NOMO-1 (cell line): ENCODE results near the gene ZBTB38.

Experiments used
- DNase-seq, 2 experiments: peaks; one replicate each; lab custom pipeline; 2025; ENCODE audit not compliant: unreplicated experiment in 2 of 2; lab: John Stamatoyannopoulos, UW

ZBTB38 gene

DNA sequence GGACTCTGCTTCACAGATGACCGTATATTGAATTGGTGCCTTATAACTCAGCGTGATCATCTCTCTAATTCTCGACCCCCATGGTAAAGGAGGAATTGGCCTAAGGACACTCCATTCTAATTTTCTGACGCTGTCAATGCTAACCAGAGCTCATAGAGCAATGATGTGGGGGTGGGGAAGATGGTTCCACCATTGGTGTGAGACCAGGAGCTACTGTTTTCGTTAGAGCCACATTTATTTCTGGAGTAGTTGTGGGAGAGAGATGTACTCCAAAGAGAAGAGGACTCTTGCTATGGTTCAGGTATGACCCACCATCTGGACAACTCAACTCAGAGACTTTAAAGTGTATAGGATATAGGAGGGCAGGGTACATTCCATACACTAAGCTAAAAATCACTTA is 16.3 kb downstream of the ZBTB38 start:
- DNase-seq: no peak

DNA sequence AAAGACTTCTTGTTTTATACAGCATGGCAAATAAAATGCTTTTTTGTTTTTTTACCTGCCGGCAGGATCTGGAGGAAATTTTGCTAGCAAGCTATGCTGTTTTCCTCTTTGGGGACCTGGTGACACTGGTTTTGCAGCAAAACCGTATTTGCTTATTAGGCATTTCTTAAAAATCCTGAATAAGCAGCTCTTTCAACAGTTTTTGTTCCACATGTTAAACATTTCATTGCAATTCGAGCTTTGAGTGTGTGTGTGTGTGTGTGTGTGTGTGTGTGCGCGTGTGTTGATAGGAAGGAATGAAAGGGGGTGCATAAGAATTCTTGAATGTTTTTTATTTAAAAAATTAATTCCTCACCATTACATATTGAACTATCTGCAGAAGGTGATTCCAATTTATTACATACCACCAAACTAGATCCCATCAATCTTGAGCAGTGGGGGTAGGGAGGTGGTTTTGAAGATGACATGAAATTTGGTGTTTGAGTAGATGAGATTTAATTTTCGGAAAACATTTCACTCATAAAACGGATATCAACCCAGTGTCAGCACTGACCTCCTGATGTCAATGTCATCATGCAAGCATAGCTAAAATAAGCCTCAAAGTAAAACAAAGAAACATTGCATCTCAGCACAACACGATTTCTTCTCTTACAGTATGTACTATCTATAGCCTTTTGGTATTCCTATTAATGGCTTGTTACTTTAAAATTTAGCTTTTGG is 17.3 kb downstream of the ZBTB38 start:
- no peak for DNase-seq

DNA sequence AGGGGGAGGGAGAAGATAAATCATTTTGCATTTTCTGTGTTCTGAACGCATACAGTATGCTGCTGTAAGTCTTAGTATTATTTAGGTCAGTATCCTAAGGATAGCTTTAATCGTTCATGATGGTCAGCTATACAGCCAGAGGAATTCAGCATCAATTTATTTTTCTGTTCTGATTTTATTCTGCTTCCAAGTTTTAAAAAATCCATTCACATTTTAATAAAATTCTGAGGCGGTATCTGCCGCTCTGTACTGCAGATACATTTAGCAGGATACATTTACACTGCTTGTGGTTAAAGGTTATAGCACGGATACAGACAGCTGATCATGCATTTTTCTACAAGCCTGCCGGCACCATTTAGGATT is 17.8 kb downstream of the ZBTB38 start:
- no peak for DNase-seq

DNA sequence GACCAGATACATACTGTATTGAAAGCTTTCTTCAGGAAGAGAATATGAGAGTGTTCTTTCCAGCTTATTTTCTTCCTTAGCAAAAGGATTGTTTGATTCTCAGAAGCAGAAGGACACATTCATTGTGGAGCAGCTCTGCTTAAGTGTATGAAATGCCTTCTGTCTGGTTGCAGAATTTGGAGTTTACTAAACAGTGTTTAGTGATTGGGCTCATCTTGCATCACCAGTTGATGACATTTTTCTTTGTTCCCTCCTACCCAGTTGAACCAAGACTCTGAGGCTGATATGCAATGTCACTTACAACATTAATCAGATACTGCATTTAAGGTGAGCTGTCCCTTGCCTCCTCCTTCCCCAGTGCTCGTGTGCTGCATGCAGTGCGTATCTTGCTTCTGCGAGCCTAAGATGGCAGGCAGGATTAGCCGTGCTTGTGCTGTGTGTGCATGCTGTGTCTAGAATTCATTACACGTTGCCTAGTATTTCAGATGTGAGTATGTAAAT is 18.4 kb downstream of the ZBTB38 start:
- DNase-seq: no peak

DNA sequence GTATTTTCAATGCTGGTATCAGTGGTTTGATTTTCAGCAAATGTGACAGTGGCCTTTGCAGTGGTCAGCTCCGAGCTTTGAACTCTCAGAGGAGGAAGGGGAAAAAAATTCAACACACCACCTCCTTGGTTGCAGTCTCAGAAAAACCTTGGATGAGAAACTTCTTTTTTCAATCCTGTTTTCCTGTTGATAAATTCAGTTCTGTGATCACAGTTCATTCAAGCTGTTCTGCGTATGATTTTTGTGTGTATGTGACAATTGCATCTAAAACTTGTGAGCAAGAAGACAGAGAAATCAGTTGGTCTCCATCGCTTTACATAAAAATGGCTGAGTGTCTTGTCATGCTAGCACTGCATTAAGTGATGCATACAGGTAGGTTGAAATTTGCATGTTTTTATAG is 19.2 kb downstream of the ZBTB38 start:
- DNase-seq: no peak

DNA sequence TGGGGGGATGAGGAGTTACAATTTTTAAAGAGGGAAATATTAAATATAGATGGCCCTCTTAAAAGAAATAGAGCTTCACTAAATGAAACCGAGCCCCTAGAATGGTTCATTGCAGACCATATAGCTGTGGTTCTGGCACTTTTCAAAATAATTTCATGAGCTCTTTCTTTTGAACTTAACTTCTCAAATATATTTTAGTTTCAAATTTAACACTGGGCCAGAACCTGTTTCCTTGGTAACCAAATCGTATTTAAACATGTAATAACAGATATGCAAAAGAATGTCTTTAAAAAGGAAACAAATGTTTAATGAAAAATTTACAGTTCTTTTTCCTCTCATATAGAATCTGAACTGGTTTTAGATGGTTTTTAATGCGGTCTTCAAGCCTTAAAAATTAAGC is 20.1 kb downstream of the ZBTB38 start:
- DNase-seq: no peak

DNA sequence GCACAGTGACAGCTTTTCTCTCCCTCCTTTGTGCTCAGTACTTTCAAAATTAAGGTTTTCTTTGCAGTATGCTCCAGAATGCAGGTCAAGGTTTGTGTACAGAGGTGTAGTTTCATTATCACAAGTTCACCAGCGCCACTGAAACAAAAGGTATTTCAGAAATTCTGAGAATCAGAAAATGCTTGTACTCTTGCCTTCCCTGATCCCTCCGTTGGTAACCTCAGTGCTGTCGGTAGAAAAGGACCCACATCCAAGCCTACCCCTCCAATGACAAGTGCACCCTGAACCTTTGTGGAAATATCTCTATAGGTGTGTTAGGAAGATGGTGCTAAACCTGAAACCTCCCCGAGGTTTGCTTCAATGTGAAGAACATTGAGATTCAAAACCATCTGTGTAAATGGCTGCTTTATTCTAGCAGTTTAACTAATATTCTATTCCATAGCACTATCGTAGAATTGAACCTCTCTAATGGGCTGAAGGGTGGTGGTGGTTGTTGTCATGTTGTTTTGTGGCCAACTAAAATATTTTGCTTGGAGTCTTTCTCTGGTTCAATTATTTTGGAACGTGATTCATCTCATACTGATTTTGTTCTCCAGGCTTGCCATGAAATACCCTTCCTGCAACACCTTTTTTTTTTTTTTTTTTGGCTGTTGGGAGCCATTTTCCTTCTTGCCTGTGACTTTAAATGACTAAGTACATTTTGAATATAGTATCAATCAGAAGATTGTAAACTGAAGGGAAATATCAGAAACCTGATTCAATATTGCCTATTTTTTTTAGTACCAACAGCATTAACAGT is 20.7 kb downstream of the ZBTB38 start:
- no peak for DNase-seq

DNA sequence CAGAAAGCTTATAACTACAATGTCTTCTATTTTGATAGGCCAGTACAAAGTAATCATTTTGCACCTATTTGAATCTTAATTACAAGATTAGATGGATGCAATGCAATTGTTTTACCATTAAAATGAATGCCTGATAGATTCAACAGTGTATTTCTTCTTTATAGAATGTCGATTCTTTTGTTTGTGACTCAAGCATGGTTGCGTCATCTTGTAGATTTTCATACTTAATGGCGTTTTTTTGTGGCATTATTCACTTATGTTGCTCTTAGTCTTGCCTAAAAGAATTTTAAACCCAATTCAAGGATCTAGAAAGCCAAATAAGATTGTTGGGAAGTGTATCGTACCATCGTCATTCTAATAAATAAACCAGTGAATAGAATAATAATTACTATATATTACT is 21.4 kb downstream of the ZBTB38 start:
- DNase-seq: no peak

DNA sequence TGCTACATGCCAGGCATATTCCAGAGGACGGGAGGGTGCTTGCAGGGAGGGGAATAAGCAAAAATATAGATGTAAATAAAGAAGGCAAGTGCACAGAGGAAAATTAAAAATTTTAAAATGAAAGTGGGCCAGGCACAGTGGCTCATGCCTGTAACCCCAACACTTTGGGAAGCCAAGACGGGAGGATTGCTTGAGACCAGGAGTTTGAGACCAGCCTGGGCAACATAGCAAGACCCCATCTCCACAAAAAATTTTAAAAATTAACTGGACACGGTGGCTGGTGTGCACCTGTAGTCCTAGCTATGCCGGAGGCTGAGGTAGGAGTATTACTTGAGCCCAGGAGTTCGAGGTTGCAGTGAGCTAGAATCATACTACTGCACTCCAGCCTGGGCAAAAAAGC is 22.4 kb downstream of the ZBTB38 start:
- DNase-seq: no peak

DNA sequence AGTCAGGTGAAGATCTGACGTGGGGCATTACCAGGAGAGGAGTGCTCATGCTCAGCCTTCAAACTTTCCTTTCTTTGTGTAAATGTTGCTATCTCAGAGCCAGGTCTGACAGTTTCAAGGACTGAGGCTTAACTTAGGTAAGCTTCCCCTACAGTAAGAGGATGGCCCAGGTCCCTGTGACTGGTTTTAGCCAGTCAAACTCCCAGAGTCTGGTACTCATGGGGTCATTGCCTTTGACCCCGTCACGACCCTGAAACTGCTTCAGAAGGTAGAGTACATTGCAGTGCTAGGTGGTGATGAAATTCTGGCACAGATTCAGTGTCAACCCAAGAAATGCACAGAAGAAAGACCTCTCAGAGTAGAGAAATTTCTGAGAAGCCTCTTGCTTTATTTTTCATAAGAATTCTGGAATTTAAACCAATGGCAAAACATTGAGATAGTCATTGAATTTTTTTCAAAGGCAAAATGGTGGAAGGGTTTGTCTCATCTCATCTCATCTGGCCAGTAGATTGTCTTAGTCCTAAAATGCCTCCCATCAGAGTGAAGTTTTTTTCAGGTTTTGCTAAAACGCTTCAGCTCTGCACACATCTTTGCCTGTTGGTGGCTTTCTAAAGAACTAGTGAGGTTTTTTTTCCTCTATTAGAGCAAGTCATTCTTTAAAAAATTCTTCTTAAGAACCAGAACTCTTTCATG is 23.1 kb downstream of the ZBTB38 start:
- DNase-seq: no peak

DNA sequence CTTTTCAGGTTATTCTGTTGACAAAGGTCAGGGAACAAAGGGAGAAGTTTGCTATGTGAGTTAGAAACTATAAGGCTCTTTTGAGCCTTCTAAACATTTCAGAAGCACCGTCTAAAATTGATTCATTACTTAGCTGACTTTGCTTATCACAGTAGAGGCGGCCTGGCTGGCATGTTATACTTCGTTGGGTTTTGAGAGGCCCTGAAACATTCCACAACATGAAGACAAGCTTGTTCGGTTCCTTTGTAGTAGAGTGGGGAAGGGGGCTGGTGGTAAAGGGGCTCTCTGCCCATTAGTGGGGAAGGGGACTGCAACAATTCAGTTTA is 23.6 kb downstream of the ZBTB38 start:
- no peak for DNase-seq

DNA sequence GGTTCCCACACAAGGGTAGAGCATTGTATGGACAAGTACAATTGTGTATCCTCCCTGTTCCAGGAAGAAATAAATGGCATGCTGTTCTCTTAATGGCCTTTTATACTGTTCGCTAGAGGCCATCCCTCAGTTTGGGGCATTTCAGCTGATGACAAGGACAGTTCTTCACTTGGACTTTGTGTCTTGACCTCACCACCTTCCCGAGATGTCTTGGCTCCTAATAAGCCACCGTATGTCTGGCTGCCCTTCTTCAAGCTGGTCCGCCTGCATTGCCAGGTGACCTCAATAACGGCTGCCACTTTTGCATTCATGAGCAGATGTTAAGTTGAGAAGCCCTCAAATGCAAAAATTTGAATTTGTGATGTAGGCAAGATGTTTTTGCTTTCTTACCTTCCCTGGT is 24.1 kb downstream of the ZBTB38 start:
- no peak for DNase-seq

DNA sequence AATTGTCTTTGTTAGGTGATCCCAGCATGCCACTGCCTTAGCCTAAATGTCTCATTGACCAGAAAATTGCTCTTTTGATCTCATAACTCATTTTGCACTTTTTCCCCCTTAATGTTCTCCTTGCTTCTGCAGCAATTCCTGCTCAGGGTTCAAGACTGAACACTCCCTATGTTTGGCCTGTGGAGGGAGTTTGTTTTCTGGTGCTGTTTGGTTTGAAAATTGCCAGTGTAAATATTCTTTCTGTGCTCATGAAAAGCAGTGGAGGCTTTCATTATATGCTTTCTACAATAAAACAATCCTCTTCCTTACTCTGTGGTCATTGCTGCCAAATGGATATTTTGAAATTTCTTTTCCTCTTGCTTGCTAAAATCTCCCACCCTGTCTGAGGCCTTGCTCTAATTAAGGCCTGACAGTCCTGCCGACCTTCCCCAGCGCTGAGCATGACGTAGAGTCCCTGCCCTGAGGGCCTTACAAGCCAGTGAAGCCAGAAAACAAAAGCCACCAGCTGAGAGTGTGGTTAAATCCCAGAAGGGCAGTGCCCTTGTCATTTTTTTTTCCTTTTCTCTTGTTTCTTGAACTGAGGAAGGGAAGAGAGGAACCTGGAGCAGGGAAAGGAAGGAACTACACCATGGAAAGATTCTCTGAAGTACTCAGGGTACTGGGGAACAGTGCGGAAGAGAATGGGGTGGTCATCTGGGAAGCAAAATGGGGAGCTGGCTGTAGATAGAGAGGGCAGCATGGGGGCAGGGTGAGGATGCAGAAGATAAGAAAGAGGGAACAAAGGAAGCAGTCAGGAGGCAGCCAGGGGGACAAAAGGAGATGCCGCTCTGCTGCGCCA is 24.8 kb downstream of the ZBTB38 start:
- no peak for DNase-seq

DNA sequence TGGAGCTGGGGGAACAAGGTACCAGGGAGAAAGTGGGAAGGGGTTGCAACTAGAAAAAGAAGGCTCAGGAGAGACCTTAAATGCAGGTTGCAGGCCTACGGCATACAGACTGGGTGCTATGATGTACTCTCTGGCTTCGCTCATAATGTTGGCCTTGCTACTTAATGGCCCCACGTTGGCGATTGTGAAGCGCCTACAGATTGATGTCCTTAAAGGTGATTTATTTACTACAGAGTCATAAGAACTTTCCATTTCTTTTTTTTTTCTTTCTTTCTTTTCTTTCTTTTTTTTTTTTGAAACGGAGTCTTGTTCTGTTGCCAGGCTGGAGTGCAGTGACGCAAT is 25.4 kb downstream of the ZBTB38 start:
- no peak for DNase-seq

DNA sequence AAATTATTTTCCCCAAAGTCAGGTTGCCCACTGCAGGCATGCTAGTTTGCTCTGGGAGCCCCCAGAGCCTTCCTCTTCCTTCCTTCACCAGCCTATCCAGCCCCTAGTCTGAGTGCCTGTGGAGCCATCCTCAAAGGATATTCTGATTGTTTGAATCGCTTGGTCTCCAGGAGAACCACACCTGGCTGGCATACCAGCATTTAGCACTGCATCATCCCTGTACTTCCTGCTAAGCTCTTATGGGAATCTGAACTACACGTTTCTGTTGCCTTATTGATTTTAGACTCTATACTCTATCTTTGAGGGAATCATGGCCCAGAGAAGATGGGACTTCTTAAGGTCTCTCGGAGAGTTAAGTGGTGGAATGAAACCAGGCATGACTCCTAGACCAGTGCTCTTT is 26.3 kb downstream of the ZBTB38 start:
- DNase-seq: no peak

DNA sequence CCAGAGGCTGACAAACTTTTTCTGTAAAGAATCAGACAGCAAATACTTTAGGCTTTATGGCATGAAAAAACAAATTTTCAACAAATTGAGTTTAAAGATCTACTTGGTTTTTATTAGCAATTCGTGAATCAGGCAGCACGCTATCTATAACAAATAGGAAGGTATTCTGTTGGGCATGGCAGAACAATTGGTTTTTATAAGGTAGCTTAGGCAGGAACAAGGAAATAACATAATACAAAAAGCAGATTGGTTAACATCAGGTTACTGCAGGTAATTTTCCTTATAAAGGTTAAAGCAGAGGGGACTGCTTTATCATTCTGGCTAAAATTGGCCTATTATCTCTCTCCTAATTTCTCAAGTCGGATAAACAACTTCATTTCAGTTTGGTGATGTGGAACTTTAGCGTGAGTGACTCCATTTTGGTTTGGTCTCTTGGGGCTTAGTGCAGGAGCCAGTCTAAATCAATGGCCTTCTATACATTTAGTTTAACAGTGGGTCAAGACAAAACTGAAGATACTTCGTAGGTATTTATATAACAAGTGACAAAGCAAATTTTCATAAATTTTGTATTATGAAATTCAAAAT is 26.8 kb downstream of the ZBTB38 start:
- no peak for DNase-seq

DNA sequence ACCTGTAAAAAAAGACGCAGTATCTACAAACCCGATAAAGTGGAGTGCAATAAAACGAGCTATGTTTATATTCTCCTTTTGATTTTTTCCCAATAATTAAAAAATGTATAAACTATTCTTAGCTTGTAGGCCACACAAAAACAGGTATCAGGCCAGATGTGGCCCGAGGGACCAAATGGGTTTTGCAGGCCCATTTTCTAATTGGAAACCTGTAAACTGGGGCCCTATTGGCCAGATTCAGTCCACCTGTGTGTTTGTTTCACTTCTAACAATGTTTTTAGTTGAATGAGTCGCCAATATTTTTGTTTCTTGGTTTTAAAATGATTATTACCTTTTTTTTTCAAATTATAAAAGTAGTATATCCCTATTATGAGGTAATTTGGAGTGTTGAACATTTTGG is 29.7 kb downstream of the ZBTB38 start:
- DNase-seq: no peak

DNA sequence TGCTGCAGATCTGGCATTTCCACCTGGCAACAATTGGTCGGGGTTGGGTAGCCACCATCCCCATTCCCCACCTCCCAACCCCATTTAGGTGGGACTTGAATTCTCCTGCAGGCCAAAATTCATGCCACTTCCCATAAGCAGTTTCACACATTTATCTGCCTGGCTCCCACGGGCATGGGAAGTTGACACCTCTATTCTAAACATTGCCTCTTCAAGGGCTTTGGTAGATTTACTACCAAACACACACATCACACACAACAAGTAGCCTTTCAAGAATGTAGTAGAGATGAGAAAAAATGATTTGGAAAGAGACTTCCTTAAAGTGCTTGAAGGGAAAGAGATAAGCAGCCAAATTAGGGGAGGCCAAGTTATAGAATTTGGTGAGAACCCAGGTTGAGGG is 30.9 kb downstream of the ZBTB38 start:
- DNase-seq: no peak

DNA sequence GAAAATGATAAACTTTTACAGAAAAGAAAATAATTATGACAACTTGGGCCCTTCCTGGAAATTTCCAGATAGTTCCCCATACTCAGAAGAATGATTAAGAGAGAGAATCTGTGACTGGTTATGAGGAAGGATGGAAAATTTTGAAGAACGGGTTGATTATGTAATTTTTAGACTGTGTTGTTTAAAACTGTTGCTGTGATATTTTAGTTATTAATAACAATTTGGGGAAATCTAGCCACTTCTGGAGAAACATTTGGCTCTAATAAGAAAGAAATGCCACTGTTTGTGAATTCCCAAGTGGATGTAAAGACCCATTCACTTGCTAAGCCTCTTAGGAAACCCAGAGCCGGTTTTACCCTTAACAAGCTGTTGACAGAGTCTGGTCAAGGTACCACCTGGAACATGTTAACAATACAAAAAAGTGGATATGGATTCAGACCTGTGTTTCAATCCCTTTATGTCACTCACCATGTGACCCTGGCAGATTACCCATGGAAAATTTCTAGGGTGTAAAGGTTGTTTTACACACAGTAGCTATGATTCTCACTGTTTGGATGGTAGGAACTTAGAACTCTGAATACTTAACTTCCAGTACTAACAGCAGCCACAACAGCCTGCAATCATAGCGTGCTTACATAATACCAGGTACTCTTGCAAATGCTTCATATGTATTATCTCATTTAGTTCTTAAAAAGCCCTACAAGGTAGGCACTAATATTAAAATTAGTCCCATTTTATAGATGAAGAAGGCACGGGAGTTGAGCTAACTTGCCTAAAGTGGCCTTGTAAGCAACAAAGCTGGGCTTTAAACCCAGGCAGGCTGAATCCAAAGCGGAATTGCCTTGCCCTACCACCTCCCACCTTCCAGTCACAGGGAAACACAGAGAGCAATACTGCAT is 32.0 kb downstream of the ZBTB38 start:
- DNase-seq: no peak

DNA sequence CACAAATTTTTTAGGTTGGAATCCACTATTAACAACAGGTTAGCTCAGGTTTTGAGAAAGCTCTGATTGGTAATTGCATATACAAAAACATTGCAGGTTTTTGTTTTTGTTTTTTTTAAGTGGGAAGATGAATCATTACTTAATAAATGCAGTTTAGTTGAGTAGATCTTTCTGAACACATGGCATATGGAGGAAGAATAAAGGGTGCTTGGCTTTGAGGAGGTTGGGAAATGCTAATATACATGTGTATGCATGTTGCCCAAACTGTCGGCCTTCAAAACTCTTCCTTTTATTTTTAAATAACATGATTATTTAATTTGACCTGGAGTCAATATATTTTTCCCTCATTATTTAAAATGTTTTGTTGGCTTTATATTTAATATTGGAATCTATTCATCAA is 32.8 kb downstream of the ZBTB38 start:
- DNase-seq: no peak
